Activated CD4-positive, alpha-beta T cell treated with anti-CD3 and anti-CD28 coated beads, Interleukin-2, Interleukin-6, amounts not matched to agents 100 ng/mL and 50 ng/mL, durations not matched to agents 16 hours and 8 hours (primary cell): ENCODE measurements around the gene TRPV5.

Experiments used
- DNase-seq: peaks from one replicate; pipeline ENCODE4 v3.0.0-alpha.2; 2020

Gene TRPV5

DNA sequence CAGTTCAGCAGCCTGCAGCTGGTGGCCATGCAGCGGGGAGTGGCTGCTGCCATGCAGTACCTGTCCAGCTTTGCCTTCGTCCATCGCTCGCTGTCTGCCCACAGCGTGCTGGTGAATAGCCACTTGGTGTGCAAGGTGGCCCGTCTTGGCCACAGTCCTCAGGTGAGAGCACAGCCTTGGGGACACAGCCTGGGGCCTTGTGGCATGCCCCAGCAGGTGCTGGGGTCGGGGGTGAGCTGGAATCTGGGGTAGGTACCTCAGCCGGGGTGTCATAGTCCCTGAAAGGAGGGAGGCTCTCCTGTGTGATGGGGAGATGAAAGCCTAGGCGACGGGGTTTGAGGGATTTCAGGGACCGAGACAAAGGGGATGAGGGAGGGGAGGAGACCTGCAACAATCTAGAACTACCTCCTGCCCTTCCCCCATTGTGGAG, 64.5 kb downstream of the TRPV5 start:
- no peak for DNase-seq

GRCh38 chr7:142868188-142868985, 65.2 kb downstream of the TRPV5 start:
- no peak for DNase-seq

DNA sequence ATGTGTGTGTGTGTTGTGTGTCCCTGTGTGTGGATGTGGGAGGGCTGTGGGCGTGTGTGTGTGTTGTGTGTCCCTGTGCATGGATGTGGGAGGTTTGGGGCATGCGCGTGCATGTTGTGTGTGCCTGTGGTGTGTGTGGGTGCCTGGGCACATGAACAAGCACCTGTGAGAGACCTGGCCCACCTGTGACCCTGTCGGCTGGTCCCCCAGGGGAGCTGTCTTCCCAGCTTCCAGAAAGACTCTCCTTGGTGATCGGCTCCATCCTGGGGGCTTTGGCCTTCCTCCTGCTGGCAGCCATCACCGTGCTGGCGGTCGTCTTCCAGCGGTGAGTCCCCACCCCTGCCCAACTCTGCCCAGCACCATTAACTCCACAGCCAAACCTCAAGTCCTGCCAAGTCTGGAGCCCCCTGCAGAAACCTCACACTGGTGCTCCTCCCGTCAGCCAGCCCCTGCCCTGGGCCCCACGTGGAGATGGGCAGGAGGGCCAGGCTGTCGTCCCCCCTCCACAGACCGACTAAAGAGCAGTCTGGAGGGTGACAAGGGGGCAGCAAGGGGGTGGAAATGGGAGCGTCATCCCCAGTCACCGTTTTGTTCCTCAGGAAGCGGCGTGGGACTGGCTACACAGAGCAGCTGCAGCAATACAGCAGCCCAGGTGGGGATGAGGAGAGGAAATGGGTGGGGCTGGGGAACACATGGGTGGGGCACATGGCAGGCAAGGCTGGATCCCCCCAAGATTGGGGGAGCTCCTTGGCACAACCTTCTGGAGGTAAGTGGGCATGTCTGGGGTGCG, 66.0 kb downstream of the TRPV5 start:
- no peak for DNase-seq

GRCh38 chr7:142867097-142867378, 66.5 kb downstream of the TRPV5 start:
- DNase-seq, result no peak

DNA sequence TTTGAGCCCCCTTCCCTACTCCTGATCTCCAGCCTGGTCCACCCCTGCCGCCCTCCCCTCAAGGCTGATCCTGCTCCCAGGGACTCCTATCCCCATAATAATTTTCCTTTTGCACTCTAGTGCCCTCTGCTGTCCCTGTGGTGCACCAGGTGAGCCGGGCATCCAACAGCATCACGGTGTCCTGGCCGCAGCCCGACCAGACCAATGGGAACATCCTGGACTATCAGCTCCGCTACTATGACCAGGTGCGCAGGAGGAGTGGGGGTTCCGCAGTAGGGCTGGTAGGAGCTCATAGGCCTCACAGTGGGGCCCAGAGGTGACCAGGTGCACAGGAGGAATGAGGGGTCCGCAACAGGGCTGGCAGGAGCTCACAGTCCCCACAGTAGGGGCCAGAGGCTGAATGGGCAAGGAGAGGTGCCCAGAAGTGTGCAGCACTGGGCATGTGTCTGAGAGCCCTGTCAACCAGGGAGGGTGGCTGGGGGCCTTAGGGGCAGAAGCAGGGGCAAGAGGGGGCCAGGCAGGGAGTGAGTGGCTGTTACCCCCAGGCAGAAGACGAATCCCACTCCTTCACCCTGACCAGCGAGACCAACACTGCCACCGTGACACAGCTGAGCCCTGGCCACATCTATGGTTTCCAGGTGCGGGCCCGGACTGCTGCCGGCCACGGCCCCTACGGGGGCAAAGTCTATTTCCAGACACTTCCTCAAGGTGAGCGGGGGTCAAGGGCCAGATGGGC, 67.0 kb downstream of the TRPV5 start:
- DNase-seq, result peak; percentile 16

DNA sequence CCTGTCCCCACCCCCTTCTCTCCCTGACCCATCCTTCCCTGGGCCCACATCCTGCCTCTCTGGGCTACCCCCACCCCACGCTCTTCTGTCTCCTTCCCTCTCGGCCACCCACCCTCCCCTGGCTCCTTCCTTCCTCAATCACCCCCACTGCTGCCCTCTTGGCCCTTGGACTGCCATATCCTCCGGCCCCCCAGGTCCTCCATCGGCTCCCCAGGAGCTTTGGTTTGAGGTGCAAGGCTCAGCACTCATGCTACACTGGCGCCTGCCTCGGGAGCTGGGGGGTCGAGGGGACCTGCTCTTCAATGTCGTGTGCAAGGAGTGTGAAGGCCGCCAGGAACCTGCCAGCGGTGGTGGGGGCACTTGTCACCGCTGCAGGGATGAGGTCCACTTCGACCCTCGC, 67.8 kb downstream of the TRPV5 start:
- DNase-seq, result no peak

GRCh38 chr7:142864980-142865747, 68.4 kb downstream of the TRPV5 start:
- DNase-seq, result no peak

GRCh38 chr7:142863891-142864685, 69.5 kb downstream of the TRPV5 start:
- no peak for DNase-seq

DNA sequence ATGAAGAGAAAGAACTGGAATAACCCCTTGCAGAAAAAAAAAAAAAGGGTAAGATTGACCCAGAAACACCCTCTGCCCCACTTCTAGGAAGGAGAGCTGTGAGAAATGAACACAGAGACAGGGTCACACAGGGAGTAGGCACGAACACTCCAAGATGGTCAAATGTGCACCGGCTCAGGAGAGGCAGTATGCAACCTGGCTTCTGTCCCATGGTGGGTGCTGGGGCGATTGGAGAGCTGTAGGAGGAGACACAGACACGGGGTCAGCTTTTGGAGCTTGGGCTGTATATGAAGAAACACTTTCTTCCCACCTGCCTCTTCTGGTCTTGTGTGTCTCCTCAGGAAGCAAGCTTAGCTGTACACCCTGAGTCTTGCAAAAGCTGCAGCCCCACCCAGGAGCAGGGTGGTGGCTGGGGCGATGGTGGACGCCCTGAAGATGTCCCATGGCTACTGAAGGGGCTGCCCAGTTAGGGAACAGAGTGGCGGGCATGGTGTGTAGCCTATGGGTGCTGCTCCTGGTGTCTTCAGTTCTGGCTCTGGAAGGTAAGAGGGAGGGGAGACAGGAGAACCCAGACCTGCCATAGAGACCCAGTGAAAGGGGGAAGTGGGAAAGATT, 70.7 kb downstream of the TRPV5 start:
- no peak for DNase-seq

DNA sequence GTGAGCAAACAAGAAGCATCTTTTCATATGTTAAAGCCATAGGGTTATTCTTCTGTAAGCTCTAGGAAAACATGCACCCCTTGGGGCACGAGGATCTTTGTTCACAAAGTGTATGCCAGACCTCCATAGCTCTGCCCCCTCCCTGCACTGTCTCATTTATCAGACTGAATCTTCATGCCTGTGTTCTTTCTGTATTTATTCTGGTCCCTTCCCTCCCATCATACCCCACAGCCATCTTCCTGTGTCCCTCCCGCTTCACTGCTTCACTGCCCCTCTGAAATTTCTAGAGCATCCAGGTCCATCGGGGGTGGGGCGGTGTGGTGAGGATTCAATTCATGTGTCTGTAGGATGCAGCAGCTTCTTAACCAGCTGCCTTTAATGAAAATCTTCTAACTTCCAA, 71.2 kb downstream of the TRPV5 start:
- no peak for DNase-seq

- DNase-seq, result no peak
Observed at GRCh38 chr7:142860968-142861367, 72.6 kb downstream of the TRPV5 start.

- DNase-seq, result no peak
Observed at GRCh38 chr7:142859829-142860228, 73.7 kb downstream of the TRPV5 start.

- DNase-seq, result no peak
Observed at GRCh38 chr7:142859411-142859810, 74.1 kb downstream of the TRPV5 start.
